ENCODE measurements around the gene KDM6A. TPM values are rescaled to one million over a fixed set of nuclear protein-coding genes. Genes with fewer than 3 reads are reported as not detected.

The KDM6A gene
- total and polyA plus RNA-seq, 2 of the 13 experiments (the other 11 are each of a cell fraction or from before 2014, with no cell fraction given) = 16.7 to 18.2 TPM

DNA sequence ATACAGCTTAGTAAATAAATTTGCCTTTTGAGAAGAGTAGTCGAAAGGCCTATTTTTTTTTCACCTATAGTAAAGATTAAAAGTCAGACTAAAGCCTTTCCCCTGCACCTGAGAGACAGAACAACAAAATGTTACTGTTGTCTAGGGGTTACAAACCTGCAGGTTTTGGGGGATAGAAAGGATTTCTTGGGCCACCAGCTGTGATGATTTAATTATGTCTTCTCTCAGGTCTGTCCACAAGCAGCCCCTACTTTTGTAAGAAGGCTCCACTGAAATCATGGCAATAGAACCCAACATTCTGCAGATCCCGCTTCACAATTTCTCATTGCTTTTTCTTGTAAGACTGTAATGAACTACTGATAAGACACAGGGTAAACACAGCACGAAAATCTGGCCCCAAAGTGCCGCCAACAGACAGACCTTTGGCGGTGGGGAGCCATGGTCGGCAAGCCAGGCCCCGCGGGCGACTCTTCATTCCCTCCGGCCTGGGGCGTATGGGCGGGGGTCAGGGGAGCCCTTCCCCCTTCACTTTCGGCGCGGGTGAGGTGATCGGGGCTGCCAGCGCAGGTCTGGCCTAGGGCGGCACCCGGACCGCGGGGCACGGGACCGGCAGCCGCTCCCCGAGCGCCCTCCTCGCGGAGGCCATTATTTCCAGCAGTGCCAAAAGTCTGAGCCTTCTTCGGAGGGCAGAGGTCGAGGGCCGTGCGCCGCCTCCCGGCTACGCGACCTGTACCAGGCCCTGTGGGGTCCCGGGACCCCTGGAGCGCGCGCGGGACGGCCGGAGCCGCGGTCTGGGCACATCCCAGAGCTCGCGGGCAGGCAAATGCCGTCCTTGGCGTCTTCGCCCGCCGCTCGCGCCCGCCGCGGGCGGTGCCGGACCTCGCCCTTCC lies 812 bp upstream of the KDM6A start (continued):
- TF ChIP-seq, protein P1, sequence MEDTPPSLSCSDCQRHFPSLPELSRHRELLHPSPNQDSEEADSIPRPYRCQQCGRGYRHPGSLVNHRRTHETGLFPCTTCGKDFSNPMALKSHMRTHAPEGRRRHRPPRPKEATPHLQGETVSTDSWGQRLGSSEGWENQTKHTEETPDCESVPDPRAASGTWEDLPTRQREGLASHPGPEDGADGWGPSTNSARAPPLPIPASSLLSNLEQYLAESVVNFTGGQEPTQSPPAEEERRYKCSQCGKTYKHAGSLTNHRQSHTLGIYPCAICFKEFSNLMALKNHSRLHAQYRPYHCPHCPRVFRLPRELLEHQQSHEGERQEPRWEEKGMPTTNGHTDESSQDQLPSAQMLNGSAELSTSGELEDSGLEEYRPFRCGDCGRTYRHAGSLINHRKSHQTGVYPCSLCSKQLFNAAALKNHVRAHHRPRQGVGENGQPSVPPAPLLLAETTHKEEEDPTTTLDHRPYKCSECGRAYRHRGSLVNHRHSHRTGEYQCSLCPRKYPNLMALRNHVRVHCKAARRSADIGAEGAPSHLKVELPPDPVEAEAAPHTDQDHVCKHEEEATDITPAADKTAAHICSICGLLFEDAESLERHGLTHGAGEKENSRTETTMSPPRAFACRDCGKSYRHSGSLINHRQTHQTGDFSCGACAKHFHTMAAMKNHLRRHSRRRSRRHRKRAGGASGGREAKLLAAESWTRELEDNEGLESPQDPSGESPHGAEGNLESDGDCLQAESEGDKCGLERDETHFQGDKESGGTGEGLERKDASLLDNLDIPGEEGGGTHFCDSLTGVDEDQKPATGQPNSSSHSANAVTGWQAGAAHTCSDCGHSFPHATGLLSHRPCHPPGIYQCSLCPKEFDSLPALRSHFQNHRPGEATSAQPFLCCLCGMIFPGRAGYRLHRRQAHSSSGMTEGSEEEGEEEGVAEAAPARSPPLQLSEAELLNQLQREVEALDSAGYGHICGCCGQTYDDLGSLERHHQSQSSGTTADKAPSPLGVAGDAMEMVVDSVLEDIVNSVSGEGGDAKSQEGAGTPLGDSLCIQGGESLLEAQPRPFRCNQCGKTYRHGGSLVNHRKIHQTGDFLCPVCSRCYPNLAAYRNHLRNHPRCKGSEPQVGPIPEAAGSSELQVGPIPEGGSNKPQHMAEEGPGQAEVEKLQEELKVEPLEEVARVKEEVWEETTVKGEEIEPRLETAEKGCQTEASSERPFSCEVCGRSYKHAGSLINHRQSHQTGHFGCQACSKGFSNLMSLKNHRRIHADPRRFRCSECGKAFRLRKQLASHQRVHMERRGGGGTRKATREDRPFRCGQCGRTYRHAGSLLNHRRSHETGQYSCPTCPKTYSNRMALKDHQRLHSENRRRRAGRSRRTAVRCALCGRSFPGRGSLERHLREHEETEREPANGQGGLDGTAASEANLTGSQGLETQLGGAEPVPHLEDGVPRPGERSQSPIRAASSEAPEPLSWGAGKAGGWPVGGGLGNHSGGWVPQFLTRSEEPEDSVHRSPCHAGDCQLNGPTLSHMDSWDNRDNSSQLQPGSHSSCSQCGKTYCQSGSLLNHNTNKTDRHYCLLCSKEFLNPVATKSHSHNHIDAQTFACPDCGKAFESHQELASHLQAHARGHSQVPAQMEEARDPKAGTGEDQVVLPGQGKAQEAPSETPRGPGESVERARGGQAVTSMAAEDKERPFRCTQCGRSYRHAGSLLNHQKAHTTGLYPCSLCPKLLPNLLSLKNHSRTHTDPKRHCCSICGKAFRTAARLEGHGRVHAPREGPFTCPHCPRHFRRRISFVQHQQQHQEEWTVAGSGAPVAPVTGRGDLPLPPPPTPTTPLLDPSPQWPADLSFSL (CRISPR knock-in tag; IDR thresholded peaks at IDR 0.05) = peak; percentile 1; the same call in 1 of the 2 replicates
- TF ChIP-seq JUNB (CRISPR knock-in tag; IDR thresholded peaks at IDR 0.05; ENCODE audit: borderline replicate concordance) (no peak), KDM4B (CRISPR knock-in tag; IDR thresholded peaks at IDR 0.05) (no peak), PHF8 (CRISPR knock-in tag; IDR thresholded peaks at IDR 0.05) (peak; percentile 76), SYNCRIP (IDR thresholded peaks at IDR 0.05; ENCODE audit: insufficient read depth, low read depth, low read length) (no peak), ZNF331 (CRISPR knock-in tag; IDR thresholded peaks at IDR 0.05) (no peak), MAFF (IDR thresholded peaks at IDR 0.05; ENCODE audit: low read depth, low read length) (no peak), HCFC1 (IDR thresholded peaks at IDR 0.05; ENCODE audit: low read depth, low read length) (no peak), ZNF317 (CRISPR knock-in tag; IDR thresholded peaks at IDR 0.05) (no peak), ZNF768 (CRISPR knock-in tag; IDR thresholded peaks at IDR 0.05) (no peak), ZNF737 (CRISPR knock-in tag; IDR thresholded peaks at IDR 0.05; ENCODE audit: borderline replicate concordance) (no peak), ZZZ3 (CRISPR knock-in tag; IDR thresholded peaks at IDR 0.05; ENCODE audit: borderline replicate concordance) (no peak), EED (CRISPR knock-in tag; IDR thresholded peaks at IDR 0.05) (no peak), ZNF792 (CRISPR knock-in tag; IDR thresholded peaks at IDR 0.05) (no peak), ZNF563 (CRISPR knock-in tag; IDR thresholded peaks at IDR 0.05) (0 out of 2 replicates have a peak, but pooled peaks have one; percentile 46), AGO1 (IDR thresholded peaks at IDR 0.05; ENCODE audit: low read depth, low read length, poor library complexity, severe bottlenecking) (peak; percentile 8), ZFY (CRISPR knock-in tag; IDR thresholded peaks at IDR 0.05) (peak; percentile 82), RNF2 (conservative IDR thresholded peaks at IDR 0.05; ENCODE audit: low read depth) (no peak), NR2C2 (CRISPR knock-in tag; IDR thresholded peaks at IDR 0.05; ENCODE audit: borderline replicate concordance) (no peak), MED1 (CRISPR knock-in tag; IDR thresholded peaks at IDR 0.05) (peak; percentile 23; the same call in 1 of the 2 replicates)
- TF ChIP-seq, protein P2, sequence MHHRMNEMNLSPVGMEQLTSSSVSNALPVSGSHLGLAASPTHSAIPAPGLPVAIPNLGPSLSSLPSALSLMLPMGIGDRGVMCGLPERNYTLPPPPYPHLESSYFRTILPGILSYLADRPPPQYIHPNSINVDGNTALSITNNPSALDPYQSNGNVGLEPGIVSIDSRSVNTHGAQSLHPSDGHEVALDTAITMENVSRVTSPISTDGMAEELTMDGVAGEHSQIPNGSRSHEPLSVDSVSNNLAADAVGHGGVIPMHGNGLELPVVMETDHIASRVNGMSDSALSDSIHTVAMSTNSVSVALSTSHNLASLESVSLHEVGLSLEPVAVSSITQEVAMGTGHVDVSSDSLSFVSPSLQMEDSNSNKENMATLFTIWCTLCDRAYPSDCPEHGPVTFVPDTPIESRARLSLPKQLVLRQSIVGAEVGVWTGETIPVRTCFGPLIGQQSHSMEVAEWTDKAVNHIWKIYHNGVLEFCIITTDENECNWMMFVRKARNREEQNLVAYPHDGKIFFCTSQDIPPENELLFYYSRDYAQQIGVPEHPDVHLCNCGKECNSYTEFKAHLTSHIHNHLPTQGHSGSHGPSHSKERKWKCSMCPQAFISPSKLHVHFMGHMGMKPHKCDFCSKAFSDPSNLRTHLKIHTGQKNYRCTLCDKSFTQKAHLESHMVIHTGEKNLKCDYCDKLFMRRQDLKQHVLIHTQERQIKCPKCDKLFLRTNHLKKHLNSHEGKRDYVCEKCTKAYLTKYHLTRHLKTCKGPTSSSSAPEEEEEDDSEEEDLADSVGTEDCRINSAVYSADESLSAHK (CRISPR knock-in tag; IDR thresholded peaks at IDR 0.05; ENCODE audit: borderline replicate concordance) = no peak
